ENCODE data around the gene CYTH1.

DNA sequence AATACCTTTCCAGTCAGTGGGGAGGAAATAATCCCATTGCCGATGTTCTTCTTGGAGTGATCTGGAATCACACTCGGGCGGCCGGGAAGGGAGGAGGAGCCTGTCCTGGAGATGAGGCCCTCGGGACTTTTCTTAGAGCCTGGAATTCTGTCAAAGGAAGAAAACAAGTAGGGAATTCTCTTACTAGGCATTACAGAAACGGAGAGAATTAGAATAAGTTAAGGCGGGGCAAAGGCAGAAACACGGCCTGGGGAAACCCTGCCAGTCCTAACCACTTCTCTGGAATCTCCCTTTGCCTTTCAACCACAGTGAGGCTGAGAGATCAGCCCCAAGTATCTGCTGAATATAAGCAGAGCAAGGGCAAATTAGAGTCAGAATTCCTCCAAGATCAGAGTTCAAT is 30.8 kb upstream of the CYTH1 start:
- TF ChIP-seq POLR2AphosphoS5 (IDR thresholded peaks at IDR 0.05; ENCODE audit: insufficient read depth in 1 of 2, low read depth in 1 of 2) (peak in 1 of 2 donors; percentile 66), POLR2A (IDR thresholded peaks at IDR 0.05) (no peak)
- TF ChIP-seq, protein P1, sequence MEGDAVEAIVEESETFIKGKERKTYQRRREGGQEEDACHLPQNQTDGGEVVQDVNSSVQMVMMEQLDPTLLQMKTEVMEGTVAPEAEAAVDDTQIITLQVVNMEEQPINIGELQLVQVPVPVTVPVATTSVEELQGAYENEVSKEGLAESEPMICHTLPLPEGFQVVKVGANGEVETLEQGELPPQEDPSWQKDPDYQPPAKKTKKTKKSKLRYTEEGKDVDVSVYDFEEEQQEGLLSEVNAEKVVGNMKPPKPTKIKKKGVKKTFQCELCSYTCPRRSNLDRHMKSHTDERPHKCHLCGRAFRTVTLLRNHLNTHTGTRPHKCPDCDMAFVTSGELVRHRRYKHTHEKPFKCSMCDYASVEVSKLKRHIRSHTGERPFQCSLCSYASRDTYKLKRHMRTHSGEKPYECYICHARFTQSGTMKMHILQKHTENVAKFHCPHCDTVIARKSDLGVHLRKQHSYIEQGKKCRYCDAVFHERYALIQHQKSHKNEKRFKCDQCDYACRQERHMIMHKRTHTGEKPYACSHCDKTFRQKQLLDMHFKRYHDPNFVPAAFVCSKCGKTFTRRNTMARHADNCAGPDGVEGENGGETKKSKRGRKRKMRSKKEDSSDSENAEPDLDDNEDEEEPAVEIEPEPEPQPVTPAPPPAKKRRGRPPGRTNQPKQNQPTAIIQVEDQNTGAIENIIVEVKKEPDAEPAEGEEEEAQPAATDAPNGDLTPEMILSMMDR (IDR thresholded peaks at IDR 0.05), result no peak

Data from vagina (tissue), 2 donors.